Stomach (tissue), 4 donors: ENCODE results near the gene LHFPL4.

Experiments used
- EP300 ChIP-seq: sonication (generic); formaldehyde crosslinking; IDR thresholded peaks from one replicate; pipeline ENCODE4 v1.6.1; 2017; ENCODE audit warnings: antibody characterized with exemption
- TF ChIP-seq, protein P1 (sequence below), 7 experiments: fragments of 450-650 bp in 4 of 7; fragments of 200-600 bp in 3 of 7; sonication (generic) in 3 of 7; IDR thresholded peaks; one replicate each; pipeline ENCODE4 v1.5.1; 2016 to 2019; ENCODE audit warnings: antibody characterized with exemption in 7 of 7, control low read depth in 2 of 7, mild to moderate bottlenecking in 1 of 7

DNA sequence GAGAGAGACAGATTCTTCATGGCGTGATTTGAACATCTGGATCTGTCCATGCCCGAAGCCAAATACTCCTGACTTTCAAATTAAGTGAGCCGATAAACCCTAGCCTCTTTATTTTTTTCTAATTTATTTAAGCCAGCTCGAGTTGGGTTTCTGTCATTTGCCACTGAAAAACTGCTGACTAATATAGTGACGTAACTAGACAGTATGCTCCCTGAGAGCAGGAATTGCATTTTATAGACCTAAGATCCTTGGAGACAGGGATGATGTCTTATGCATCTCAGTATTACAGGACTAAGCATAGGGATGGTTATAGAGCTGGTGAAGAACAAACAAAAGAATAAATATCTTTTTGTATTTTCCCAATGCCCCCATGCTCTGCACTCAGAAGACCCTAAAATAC lies 4.6 kb downstream of the LHFPL4 start:
- TF ChIP-seq EP300, result no peak
- TF ChIP-seq, protein P1, sequence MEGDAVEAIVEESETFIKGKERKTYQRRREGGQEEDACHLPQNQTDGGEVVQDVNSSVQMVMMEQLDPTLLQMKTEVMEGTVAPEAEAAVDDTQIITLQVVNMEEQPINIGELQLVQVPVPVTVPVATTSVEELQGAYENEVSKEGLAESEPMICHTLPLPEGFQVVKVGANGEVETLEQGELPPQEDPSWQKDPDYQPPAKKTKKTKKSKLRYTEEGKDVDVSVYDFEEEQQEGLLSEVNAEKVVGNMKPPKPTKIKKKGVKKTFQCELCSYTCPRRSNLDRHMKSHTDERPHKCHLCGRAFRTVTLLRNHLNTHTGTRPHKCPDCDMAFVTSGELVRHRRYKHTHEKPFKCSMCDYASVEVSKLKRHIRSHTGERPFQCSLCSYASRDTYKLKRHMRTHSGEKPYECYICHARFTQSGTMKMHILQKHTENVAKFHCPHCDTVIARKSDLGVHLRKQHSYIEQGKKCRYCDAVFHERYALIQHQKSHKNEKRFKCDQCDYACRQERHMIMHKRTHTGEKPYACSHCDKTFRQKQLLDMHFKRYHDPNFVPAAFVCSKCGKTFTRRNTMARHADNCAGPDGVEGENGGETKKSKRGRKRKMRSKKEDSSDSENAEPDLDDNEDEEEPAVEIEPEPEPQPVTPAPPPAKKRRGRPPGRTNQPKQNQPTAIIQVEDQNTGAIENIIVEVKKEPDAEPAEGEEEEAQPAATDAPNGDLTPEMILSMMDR (IDR thresholded peaks at IDR 0.05), result no peak
